ENCODE measurements around the gene ADGRA3.

GRCh38 chr4:22391551-22391950 is 124.3 kb downstream of the ADGRA3 start:
- TF ChIP-seq, protein P1, sequence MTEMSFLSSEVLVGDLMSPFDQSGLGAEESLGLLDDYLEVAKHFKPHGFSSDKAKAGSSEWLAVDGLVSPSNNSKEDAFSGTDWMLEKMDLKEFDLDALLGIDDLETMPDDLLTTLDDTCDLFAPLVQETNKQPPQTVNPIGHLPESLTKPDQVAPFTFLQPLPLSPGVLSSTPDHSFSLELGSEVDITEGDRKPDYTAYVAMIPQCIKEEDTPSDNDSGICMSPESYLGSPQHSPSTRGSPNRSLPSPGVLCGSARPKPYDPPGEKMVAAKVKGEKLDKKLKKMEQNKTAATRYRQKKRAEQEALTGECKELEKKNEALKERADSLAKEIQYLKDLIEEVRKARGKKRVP (CRISPR knock-in tag; IDR thresholded peaks at IDR 0.05): no peak
- TF ChIP-seq, protein P2, sequence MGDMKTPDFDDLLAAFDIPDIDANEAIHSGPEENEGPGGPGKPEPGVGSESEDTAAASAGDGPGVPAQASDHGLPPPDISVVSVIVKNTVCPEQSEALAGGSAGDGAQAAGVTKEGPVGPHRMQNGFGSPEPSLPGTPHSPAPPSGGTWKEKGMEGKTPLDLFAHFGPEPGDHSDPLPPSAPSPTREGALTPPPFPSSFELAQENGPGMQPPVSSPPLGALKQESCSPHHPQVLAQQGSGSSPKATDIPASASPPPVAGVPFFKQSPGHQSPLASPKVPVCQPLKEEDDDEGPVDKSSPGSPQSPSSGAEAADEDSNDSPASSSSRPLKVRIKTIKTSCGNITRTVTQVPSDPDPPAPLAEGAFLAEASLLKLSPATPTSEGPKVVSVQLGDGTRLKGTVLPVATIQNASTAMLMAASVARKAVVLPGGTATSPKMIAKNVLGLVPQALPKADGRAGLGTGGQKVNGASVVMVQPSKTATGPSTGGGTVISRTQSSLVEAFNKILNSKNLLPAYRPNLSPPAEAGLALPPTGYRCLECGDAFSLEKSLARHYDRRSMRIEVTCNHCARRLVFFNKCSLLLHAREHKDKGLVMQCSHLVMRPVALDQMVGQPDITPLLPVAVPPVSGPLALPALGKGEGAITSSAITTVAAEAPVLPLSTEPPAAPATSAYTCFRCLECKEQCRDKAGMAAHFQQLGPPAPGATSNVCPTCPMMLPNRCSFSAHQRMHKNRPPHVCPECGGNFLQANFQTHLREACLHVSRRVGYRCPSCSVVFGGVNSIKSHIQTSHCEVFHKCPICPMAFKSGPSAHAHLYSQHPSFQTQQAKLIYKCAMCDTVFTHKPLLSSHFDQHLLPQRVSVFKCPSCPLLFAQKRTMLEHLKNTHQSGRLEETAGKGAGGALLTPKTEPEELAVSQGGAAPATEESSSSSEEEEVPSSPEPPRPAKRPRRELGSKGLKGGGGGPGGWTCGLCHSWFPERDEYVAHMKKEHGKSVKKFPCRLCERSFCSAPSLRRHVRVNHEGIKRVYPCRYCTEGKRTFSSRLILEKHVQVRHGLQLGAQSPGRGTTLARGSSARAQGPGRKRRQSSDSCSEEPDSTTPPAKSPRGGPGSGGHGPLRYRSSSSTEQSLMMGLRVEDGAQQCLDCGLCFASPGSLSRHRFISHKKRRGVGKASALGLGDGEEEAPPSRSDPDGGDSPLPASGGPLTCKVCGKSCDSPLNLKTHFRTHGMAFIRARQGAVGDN (CRISPR knock-in tag; IDR thresholded peaks at IDR 0.05): no peak
- TF ChIP-seq, protein P3, sequence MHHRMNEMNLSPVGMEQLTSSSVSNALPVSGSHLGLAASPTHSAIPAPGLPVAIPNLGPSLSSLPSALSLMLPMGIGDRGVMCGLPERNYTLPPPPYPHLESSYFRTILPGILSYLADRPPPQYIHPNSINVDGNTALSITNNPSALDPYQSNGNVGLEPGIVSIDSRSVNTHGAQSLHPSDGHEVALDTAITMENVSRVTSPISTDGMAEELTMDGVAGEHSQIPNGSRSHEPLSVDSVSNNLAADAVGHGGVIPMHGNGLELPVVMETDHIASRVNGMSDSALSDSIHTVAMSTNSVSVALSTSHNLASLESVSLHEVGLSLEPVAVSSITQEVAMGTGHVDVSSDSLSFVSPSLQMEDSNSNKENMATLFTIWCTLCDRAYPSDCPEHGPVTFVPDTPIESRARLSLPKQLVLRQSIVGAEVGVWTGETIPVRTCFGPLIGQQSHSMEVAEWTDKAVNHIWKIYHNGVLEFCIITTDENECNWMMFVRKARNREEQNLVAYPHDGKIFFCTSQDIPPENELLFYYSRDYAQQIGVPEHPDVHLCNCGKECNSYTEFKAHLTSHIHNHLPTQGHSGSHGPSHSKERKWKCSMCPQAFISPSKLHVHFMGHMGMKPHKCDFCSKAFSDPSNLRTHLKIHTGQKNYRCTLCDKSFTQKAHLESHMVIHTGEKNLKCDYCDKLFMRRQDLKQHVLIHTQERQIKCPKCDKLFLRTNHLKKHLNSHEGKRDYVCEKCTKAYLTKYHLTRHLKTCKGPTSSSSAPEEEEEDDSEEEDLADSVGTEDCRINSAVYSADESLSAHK (CRISPR knock-in tag; IDR thresholded peaks at IDR 0.05; ENCODE audit: borderline replicate concordance): no peak
- TF ChIP-seq TBP (CRISPR knock-in tag; IDR thresholded peaks at IDR 0.05): no peak
- no peak for TF ChIP-seq ZZZ3 (CRISPR knock-in tag; IDR thresholded peaks at IDR 0.05; ENCODE audit: borderline replicate concordance)
- no peak for TF ChIP-seq EHMT2 (IDR thresholded peaks at IDR 0.05; ENCODE audit: borderline replicate concordance, low read depth, low read length)
- no peak for TF ChIP-seq POLR2A (IDR thresholded peaks at IDR 0.05; ENCODE audit: insufficient read depth in 1 of 2, low read depth in 2 of 2, low read length in 2 of 2)
- no peak for TF ChIP-seq ZSCAN22 (CRISPR knock-in tag; IDR thresholded peaks at IDR 0.05)
- TF ChIP-seq ZNF12 (CRISPR knock-in tag; IDR thresholded peaks at IDR 0.05): no peak
- TF ChIP-seq, protein P4, sequence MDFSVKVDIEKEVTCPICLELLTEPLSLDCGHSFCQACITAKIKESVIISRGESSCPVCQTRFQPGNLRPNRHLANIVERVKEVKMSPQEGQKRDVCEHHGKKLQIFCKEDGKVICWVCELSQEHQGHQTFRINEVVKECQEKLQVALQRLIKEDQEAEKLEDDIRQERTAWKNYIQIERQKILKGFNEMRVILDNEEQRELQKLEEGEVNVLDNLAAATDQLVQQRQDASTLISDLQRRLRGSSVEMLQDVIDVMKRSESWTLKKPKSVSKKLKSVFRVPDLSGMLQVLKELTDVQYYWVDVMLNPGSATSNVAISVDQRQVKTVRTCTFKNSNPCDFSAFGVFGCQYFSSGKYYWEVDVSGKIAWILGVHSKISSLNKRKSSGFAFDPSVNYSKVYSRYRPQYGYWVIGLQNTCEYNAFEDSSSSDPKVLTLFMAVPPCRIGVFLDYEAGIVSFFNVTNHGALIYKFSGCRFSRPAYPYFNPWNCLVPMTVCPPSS (IDR thresholded peaks at IDR 0.05): no peak
- TF ChIP-seq SRF (IDR thresholded peaks at IDR 0.05; ENCODE audit: low read depth, low read length): no peak
